Lower leg skin (tissue), 4 donors: ENCODE results near the gene PPARGC1A. TPM values are rescaled to one million over a fixed set of nuclear protein-coding genes. Genes with fewer than 3 reads are reported as not detected.

Experiments
- DNase-seq, 2 donors: peaks; one replicate each; pipeline ENCODE4 v3.0.0-alpha.2; 2019; ENCODE audit warnings: low spot score in 2 of 2
- H3K4me3 ChIP-seq: fragments of 200-600 bp; sonication (generic); 2 replicates; pipeline ENCODE4 v1.5.1; 2017; ENCODE audit warnings: mild to moderate bottlenecking, low read depth; ENCODE audit not compliant: poor library complexity, severe bottlenecking
- POLR2A ChIP-seq, 2 donors: fragments of 450-650 bp; IDR thresholded peaks; one replicate each; pipeline ENCODE4 v1.6.1; 2016 to 2017; ENCODE audit warnings: antibody characterized with exemption in 2 of 2, mild to moderate bottlenecking in 1 of 2, moderate library complexity in 1 of 2
- whole genome bisulfite sequencing, 2 donors: methylation state at CpG; one replicate each; pipeline ENCODE4 v1.1.5; 2018; 5-methylcytosine and 5-hydroxymethylcytosine counted together
- intact Hi-C: fragments of 100-400 bp; cut with DNase I; formaldehyde crosslinking; loops from one replicate; pipeline ENCODE4 v1.15.0; 2023; ENCODE audit warnings: low total_unique reads
- total RNA-seq, 4 donors: library from RNA; depleted of rRNA; stranded (reverse); fragments of >200 nt; gene quantifications; one replicate each; pipeline ENCODE4 v1.1.0, GENCODE V29; 2016
- TF ChIP-seq, protein P1 (sequence below), 3 donors: fragments of 450-650 bp; IDR thresholded peaks; one replicate each; pipeline ENCODE4 v1.5.1; 2016; ENCODE audit warnings: antibody characterized with exemption in 3 of 3, mild to moderate bottlenecking in 3 of 3, moderate library complexity in 2 of 3

Gene PPARGC1A
- total RNA-seq, 4 donors from 2014 or later: 3.4 to 40.0 (median 14.1) TPM

DNA sequence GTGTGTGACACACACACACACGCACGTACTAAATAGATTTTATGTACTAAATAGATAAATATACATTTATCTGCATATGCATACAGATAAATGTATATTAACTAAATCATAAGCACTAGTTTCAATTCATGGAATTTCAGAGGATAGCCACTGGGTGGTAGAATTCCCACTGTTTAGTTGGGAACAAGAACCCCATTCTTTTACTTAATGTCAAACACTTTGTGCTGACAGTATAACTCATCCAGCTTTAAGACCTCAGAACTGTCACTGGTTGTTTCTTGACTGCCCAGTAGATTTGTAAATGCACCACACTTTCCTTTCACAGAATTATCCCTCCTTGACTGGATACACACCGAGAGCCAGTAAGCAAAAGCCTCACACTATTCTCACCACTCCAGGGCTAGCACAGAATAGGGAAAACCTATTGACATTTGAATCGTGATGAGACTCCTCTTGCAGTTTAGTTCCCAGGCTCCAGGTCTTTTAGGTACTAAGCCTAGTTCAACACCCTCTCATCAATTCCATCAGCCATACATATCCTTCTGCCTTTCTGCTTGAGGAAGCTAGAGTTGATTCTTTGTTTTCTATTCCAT, 32.4 kb downstream of the PPARGC1A start:
- H3K4me3 ChIP-seq: no peak overlapping the region
- no peak for TF ChIP-seq POLR2A (IDR thresholded peaks at IDR 0.05)
- TF ChIP-seq, protein P1, sequence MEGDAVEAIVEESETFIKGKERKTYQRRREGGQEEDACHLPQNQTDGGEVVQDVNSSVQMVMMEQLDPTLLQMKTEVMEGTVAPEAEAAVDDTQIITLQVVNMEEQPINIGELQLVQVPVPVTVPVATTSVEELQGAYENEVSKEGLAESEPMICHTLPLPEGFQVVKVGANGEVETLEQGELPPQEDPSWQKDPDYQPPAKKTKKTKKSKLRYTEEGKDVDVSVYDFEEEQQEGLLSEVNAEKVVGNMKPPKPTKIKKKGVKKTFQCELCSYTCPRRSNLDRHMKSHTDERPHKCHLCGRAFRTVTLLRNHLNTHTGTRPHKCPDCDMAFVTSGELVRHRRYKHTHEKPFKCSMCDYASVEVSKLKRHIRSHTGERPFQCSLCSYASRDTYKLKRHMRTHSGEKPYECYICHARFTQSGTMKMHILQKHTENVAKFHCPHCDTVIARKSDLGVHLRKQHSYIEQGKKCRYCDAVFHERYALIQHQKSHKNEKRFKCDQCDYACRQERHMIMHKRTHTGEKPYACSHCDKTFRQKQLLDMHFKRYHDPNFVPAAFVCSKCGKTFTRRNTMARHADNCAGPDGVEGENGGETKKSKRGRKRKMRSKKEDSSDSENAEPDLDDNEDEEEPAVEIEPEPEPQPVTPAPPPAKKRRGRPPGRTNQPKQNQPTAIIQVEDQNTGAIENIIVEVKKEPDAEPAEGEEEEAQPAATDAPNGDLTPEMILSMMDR (IDR thresholded peaks at IDR 0.05): no peak
- intact Hi-C loops: no loop called here
- DNase-seq: no peak
- WGBS, 2 donors: 72 to 77% methylated on average over 4 of the region's 4 CpGs

DNA sequence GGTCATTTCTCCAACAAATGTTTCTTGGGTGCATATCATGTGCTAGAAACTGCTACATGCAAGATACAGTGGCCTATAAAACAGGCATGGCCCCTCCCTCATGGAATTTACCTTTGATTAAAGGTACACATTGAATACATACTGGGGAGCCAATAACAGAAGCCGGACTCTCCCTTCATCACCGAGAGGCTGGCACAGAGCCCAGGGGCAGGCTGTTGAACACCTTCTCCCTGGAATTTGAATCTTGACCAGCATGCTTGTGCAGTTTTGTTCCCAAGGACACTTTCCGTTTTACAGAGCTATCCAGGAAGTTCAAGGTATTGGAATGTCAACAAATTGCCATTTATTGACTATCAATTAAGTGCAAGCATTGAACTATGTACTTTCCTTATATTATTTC, 33.2 kb downstream of the PPARGC1A start:
- TF ChIP-seq POLR2A (IDR thresholded peaks at IDR 0.05): no peak
- TF ChIP-seq, protein P1 (IDR thresholded peaks at IDR 0.05): no peak
- intact Hi-C loops: no loop called here
- no peak for DNase-seq
- no peak overlapping the region for H3K4me3 ChIP-seq
- WGBS, 2 donors: 63 to 72% methylated on average over 3 of the region's 3 CpGs

DNA sequence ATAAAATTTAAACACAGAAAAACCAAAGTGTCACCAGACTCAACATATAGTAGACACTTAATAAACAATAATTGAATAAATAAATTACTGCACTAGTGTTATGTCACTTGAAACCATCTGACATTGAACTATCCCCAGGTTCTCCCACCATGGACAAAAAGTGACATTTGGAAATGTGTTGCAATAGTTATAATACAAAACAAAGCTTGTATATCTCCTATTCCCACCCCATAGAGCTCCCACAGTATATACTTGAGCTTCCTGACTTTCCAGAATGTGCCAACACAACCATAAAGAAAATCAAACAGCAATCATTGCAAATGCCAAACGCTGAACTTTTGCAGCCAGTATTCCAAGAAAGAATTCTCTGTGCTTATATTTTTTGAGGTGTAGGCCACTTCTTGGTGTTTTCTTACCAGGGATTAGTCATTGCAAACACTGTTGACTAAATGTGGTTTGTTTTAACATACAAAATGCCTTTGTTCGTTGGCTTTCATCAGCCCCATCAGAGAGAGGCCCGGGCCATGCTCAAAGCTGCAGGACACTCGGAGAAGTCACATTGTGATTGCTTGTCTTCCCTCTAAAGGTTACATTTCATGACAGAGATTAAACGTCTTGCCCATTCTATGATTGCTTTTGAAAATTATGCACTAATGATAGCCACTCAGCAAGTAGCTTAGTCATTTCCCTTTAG, 33.8 kb downstream of the PPARGC1A start:
- 79% methylated on average over 5 of the region's 5 CpGs for WGBS, 2 donors
- no peak overlapping the region for H3K4me3 ChIP-seq
- intact Hi-C loops: no loop called here
- no peak for TF ChIP-seq POLR2A (IDR thresholded peaks at IDR 0.05)
- TF ChIP-seq, protein P1 (IDR thresholded peaks at IDR 0.05): no peak
- DNase-seq: no peak

DNA sequence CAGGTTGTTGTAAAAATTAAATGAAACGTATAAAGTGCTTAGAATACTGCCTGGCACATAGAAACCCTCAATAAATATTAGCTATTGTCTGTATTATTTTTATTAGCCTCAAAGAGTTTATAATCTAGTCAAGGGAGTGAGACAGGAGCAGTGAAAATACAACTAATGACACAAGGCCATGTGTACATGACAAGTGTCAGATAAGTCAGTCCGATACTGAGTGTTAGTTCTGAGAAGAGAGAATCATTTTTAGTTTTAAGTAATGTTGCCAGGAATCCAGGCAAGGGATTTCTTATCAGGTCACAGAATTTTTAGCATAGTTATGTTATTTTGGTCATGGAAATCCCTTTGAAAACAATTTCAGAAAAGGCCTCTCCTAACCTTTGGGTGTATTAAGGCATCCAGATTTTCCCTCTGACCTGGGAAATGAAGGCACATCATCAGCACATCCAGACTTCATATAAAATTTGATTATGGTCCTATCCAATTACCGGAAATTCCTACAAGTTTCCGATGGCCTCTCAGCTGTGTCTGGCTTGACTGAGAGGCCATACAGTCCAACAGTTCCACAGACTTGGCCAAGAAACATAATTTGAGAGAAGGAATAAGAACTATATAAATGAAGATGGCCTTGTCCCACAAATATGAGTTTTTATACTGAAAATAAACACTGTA, 35.7 kb downstream of the PPARGC1A start:
- H3K4me3 ChIP-seq: no peak overlapping the region
- WGBS, 2 donors: 85% methylated on average over 4 of the region's 4 CpGs
- no peak for TF ChIP-seq POLR2A (IDR thresholded peaks at IDR 0.05)
- TF ChIP-seq, protein P1 (IDR thresholded peaks at IDR 0.05): no peak
- no peak for DNase-seq
- intact Hi-C loops: no loop called here

DNA sequence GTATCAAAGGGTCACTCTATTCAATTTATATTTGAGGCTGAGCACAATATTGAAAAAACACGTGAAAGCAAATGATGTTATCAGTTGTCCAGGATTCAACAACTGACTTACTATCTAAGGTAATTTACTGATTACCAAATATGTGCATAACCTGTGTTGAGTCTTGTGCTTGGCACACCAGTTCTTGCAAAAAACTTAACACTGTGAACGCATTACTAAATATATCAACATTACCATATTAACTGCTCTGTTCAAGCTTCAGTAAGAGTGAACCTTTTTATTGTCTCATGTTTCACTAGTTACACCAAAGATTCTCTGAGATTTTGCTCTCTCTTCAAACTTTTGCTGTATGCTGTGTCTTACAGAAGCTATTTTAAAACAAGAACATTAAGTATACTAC, 38.4 kb downstream of the PPARGC1A start:
- no peak overlapping the region for H3K4me3 ChIP-seq
- DNase-seq: no peak
- intact Hi-C loops: no loop called here
- TF ChIP-seq POLR2A (IDR thresholded peaks at IDR 0.05): no peak
- TF ChIP-seq, protein P1 (IDR thresholded peaks at IDR 0.05): no peak
- WGBS, 2 donors: 73 to 79% methylated on average over 2 of the region's 2 CpGs
